ENCODE measurements around the gene CYP19A1. TPM values are rescaled to one million over a fixed set of nuclear protein-coding genes. Genes with fewer than 3 reads are reported as not detected.

CYP19A1 gene
- total and polyA plus RNA-seq, 2 of the 8 experiments (the other 6 are each of a cell fraction or from before 2014, with no cell fraction given): not detected

- no peak for TF ChIP-seq HDAC2 (IDR thresholded peaks at IDR 0.05; ENCODE audit: borderline replicate concordance in 1 of 2, low read depth in 2 of 2, low read length in 2 of 2)
Measured at GRCh38 chr15:51255533-51255932, 82.9 kb downstream of the CYP19A1 start (continued).
